A673 (cell line): ENCODE results near the gene PMPCA. TPM values are rescaled to one million over a fixed set of nuclear protein-coding genes. Genes with fewer than 3 reads are reported as not detected.
A peak's percentile ranks its signal among the peaks of the same experiment; 100 is the strongest.
"Not testable (repeated sequence)": the region's sequence is repeated elsewhere in the genome, so short reads cannot be mapped to it uniquely, and the experiment has no call there.

Experiments
- BruUV-seq: library from RNA; stranded (reverse); fragments of 400-500 nt; replicated peaks from 2 replicates; lab custom pipeline; 2021; lab: Mats Ljungman, UMichigan
- CTCF ChIA-PET: fragments of 300-600 bp; sonication (Branson Sonifier 250); formaldehyde crosslinking; loops from one replicate; lab custom pipeline; 2022; ENCODE audit warnings: antibody characterized with exemption; lab: Charles Lee
- POLR2A ChIA-PET: fragments of 300-600 bp; sonication (Branson Sonifier 250); formaldehyde crosslinking; loops from one replicate; lab custom pipeline; 2022; ENCODE audit warnings: antibody characterized with exemption; ENCODE audit not compliant: low non-redundant PET; lab: Charles Lee
- DNase-seq: peaks from one replicate; pipeline ENCODE4 v3.0.0-alpha.2; 2015; ENCODE audit warnings: low spot score
- H3K27ac ChIP-seq: fragments of 200-600 bp; sonication (generic); 2 replicates; pipeline ENCODE4 v1.5.1; 2016; ENCODE audit warnings: mixed run types, low read depth, mild to moderate bottlenecking, mixed read lengths, antibody characterized with exemption, low read length; ENCODE audit not compliant: poor library complexity, severe bottlenecking
- H3K27me3 ChIP-seq: fragments of 200-600 bp; sonication (generic); replicated peaks from 2 replicates; pipeline ENCODE4 v1.6.1; 2017; ENCODE audit warnings: mixed run types, low read depth, mild to moderate bottlenecking, mixed read lengths, antibody characterized with exemption, low read length; ENCODE audit not compliant: insufficient read depth, poor library complexity
- H3K36me3 ChIP-seq: fragments of 200-600 bp; sonication (generic); 2 replicates; pipeline ENCODE4 v1.6.1; 2016; ENCODE audit warnings: mixed run types, mild to moderate bottlenecking, mixed read lengths, antibody characterized with exemption, low read length; ENCODE audit not compliant: insufficient read depth, poor library complexity, severe bottlenecking
- H3K4me1 ChIP-seq: fragments of 200-600 bp; sonication (generic); 2 replicates; pipeline ENCODE4 v1.6.1; 2017; ENCODE audit warnings: mixed run types, mild to moderate bottlenecking, mixed read lengths, antibody characterized with exemption, low read length; ENCODE audit not compliant: insufficient read depth, poor library complexity, severe bottlenecking
- H3K4me3 ChIP-seq: fragments of 200-600 bp; sonication (generic); 2 replicates; pipeline ENCODE4 v1.5.1; 2016; ENCODE audit warnings: low read depth, mixed run types, mild to moderate bottlenecking, mixed read lengths, low read length; ENCODE audit not compliant: poor library complexity, severe bottlenecking
- H3K9me3 ChIP-seq: fragments of 200-600 bp; sonication (generic); 2 replicates; pipeline ENCODE4 v1.6.1; 2016; ENCODE audit warnings: mixed run types, low read depth, mild to moderate bottlenecking, mixed read lengths, antibody characterized with exemption, low read length; ENCODE audit not compliant: poor library complexity, severe bottlenecking
- CTCF ChIP-seq: fragments of 300-800, 200-600 bp; sonication (generic); conservative IDR thresholded peaks from 2 replicates; pipeline ENCODE4 v1.5.1; 2017; ENCODE audit warnings: low read depth, mild to moderate bottlenecking, antibody characterized with exemption, low read length, moderate library complexity, mixed read lengths
- EZH2 ChIP-seq: fragments of 200-600 bp; sonication (generic); IDR thresholded peaks from 2 replicates; pipeline ENCODE4 v1.6.1; 2017; ENCODE audit warnings: borderline replicate concordance, low read depth, mild to moderate bottlenecking, mixed read lengths, antibody characterized with exemption, low read length; ENCODE audit not compliant: poor library complexity, severe bottlenecking
- intact Hi-C: fragments of 100-400 bp; cut with micrococcal nuclease; formaldehyde crosslinking; loops from one replicate; pipeline ENCODE4 v1.10.0; 2022; ENCODE audit not compliant: unreplicated experiment
- total RNA-seq: library from RNA; stranded (reverse); gene quantifications from 2 replicates; pipeline ENCODE4 v1.2.3, GENCODE V29; 2021

Gene PMPCA
- total RNA-seq, 1 experiment from 2014 or later = 94.8 TPM

DNA sequence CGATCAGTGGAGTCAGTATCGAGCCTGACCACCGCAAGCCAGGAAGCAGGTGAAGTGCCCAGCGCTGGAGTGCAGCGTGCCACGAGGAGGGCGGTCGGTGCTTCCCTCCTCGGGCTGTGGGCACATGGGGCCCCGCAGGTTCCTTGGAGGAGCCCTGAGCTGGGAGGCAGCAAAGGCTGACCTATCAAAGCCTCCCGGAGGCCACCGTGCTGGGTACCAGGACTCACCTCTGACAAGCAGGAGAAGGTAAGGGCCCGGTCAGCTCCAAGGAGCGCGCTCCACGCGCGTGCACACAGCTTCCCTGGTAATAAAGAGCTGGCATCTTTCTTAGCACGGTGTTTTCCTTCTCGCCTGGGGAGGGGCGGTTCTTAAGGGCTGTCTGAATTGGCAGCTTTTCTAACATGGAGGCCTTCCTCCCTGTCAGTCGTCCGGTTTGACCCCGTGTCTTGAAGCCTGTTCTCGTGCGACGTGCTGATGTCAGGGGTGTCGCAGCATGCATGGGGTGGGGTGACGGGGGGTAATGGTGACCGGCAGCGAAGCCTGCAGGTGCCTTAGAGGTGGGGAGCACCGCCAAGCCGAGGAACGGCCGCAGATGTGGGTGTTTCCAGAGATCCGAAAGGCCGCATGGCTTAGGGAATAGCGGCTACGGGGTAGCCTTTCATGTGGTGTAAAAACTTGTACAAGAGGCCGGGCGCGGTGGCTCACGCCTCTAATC is 13.1 kb downstream of the PMPCA start:
- no peak for DNase-seq
- BruUV-seq = no TSS peak

GRCh38 chr9:136424750-136425362 is 14.4 kb downstream of the PMPCA start:
- Histone ChIP-seq H3K4me1 (peaks cover 5% of the 10 kb centered on the region), H3K36me3 (peaks cover 49% of the 10 kb centered on the region), H3K4me3 (no peak overlapping the region), H3K27ac (no peak overlapping the region), H3K9me3 (no peaks in the 10 kb centered on the region), H3K27me3 (no peaks in the 10 kb centered on the region)
- BruUV-seq = no TSS peak
- DNase-seq = no peak
- TF ChIP-seq EZH2 = no peak
- TF ChIP-seq CTCF = no peak
- intact Hi-C loops = no loop called here
- ChIA-PET CTCF (interaction anchor here (0.6 kb wide), 1 partner anchor 171 kb away, joined by 4 read pairs; no protein-coding TSS in a partner anchor), POLR2A (interaction anchor here (0.7 kb wide), 1 partner anchor 20 kb away, joined by 4 read pairs; no protein-coding TSS in a partner anchor)

More for the DNA sequence above, 13.1 kb downstream of the PMPCA start:
- Histone ChIP-seq H3K36me3 (peaks cover 52% of the 10 kb centered on the region), H3K9me3 (no peaks in the 10 kb centered on the region), H3K4me3 (no peak overlapping the region), H3K4me1 (peaks cover 5% of the 10 kb centered on the region), H3K27me3 (no peaks in the 10 kb centered on the region), H3K27ac (no peak overlapping the region)
- ChIA-PET POLR2A (no interaction called here), CTCF (no interaction called here)
- no peak for TF ChIP-seq EZH2
- intact Hi-C loops = no loop called here

DNA sequence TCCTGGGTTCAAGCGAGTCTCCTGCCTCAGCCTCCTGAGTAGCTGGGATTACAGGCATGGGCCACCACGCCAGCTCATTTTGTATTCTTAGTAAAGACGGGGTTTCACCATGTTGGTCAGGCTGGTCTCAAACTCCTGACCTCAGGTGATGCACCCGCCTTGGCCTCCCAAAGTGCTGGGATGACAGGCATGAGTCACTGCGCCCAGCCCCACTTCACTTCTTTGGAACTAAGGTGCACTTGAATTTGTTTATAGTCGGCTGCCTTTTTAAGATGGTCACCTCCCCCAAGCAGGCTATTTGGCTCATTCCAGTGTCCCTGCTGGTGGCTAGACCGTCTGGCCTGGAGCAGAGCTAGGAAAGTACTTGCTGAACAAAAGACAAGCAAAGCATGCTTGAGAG is 14.9 kb downstream of the PMPCA start:
- H3K4me3 ChIP-seq, H3K9me3 ChIP-seq, H3K27ac ChIP-seq, H3K4me1 ChIP-seq, DNase-seq, CTCF ChIA-PET, H3K27me3 ChIP-seq, intact Hi-C loops, BruUV-seq: not testable (repeated sequence)
- POLR2A ChIA-PET = interaction anchor here (0.7 kb wide), 1 partner anchor 20 kb away, joined by 4 read pairs; no protein-coding TSS in a partner anchor
- peaks cover 53% of the 10 kb centered on the region for H3K36me3 ChIP-seq

DNA sequence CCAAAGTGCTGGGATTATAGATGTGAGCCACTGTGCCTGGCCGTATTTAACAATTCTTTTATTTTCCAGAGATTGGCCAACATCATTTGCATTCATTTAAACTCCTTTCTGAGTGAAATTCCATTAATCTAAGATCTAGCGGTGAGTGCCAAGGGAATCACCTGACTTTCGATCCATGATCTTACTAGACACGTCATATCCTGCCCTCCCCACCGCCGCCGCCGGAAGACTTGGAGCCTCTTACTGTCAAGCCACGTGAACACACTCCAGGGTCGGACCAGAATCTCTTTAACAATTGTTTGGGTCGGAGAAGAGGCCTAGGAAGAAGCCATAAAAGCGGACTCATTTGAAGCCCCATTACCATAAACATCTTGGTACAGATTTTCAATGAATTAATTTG is 16.3 kb downstream of the PMPCA start:
- CTCF ChIA-PET = no interaction called here
- POLR2A ChIA-PET = no interaction called here
- Histone ChIP-seq H3K4me1 (peaks cover 5% of the 10 kb centered on the region), H3K27me3 (no peaks in the 10 kb centered on the region), H3K4me3 (no peak overlapping the region), H3K9me3 (no peaks in the 10 kb centered on the region), H3K27ac (peak overlapping the region; percentile 74), H3K36me3 (peaks cover 44% of the 10 kb centered on the region)
- no peak for TF ChIP-seq EZH2
- no peak for TF ChIP-seq CTCF
- intact Hi-C loops = no loop called here
- BruUV-seq = no TSS peak
- DNase-seq = peak; percentile 77
